Measurements from ENCODE around the gene ECI2. TPM values are rescaled to one million over a fixed set of nuclear protein-coding genes. Genes with fewer than 3 reads are reported as not detected.
"Not testable (repeated sequence)": the region's sequence is repeated elsewhere in the genome, so short reads cannot be mapped to it uniquely, and the experiment has no call there.

The ECI2 gene
- total RNA-seq, 1 donor from 2014 or later = 151 TPM

DNA sequence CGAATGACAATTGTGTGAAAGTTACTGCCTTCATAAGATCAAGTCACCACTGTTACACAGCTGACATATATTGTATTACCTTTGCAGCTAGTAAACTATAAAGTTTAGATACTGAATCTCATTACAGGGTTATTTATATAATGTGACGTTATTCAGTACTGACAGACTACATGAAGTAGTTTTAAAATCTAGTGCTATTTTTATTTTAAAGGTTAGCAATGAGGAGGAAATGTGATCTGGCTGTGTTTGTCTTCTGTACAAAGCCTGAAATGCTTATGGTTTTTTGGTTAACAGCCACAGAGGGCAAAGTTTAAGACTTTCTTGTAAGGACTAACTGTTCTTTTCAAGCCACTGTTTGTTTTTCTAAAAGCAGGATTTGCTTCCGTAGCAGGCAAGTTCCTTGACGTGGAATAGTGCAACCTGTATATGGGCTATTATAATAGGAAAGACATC lies 26.0 kb downstream of the ECI2 start:
- DNase-seq; intact Hi-C loops (cut with DNase I): not testable (repeated sequence)
- ATAC-seq (ENCODE audit: poor library complexity) = peak; percentile 71

- ATAC-seq (ENCODE audit: poor library complexity) (no peak), DNase-seq (no peak)
- intact Hi-C loops (cut with DNase I) = no loop called here
These were observed 26.7 kb downstream of the ECI2 start for GRCh38 chr6:4108561-4109093.

- intact Hi-C loops (cut with DNase I) = no loop called here
- ATAC-seq (ENCODE audit: poor library complexity) (no peak), DNase-seq (no peak)
These were observed 27.5 kb downstream of the ECI2 start for GRCh38 chr6:4107873-4108272.

DNA sequence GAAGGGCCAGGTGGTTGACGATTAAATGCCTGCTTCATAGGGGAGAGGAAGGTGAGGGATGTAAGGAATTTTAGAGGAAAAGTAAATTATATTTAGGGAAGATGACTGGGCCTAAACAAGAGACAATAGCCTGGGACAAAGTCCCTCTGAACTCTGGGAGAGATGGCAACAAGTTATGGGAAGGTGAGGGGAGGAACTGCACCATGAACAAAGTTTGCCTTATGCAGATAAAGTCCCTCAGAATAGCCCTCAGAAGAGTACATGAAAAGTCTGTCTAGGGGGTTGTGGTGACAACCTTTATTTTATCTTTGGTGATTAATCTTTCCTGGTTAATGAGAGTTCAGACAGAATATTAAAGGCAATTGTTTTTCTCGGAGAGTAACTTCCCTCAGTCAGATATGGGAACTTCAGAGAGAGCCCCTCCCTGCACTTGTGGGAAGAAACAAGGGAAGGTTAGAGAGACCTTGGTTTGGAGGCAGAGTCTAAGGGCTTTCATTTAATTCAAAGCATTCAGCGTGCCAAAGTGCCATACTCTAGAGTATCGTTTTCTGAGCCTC lies 29.3 kb downstream of the ECI2 start:
- DNase-seq (no peak), ATAC-seq (ENCODE audit: poor library complexity) (no peak)
- intact Hi-C loops (cut with DNase I) = no loop called here

GRCh38 chr6:4103929-4104328 lies 31.4 kb downstream of the ECI2 start:
- no peak for DNase-seq
- no peak for ATAC-seq (ENCODE audit: poor library complexity)
- intact Hi-C loops (cut with DNase I) = no loop called here

DNA sequence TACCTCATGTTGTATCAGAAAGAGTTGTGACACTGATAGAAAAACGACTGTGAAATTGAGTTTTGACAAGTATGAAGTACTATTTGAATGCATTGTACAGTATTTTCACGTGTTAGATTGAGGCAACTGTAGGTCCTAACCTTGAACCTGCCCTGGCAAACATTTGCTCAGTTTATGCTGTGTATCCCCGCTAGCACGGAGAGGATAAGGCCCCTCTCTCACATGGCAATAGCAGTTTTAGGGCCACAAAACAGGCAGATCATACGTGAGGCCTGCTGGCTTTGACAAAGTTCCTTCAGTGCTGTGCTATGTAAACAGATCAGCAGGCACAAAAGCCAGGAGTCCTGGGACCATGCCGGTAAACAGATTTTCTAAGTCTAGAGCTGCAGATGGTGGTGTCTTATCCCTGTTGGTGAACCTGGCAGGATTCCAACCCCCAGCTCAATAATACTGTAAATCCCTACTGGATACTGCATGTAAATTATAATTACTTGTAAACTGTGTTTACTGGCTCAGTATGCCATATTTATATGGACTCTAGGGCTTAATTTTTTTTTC lies 32.6 kb downstream of the ECI2 start:
- DNase-seq = no peak
- ATAC-seq (ENCODE audit: poor library complexity) = no peak
- intact Hi-C loops (cut with DNase I) = no loop called here

GRCh38 chr6:4101298-4101697 lies 34.1 kb downstream of the ECI2 start:
- ATAC-seq (ENCODE audit: poor library complexity) (no peak), DNase-seq (no peak)
- intact Hi-C loops (cut with DNase I) = no loop called here

DNA sequence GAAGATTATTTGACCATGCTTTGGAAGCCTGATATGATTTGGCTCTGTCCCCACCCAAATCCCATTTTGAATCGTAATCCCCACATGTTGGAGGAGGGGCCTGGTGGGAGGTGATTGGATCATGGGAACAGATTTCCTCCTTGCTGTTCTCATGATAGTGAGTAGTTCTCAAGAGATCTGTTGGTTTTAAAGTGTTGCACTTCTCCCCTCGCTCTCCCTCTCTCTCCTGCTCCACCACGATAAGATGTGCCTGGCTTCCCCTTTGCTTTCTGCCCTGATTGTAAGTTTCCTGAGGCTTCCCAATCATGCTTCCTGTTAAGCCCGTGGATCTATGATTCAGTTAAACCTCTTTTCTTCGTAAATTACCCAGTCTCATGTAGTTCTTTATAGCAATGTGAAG lies 34.7 kb downstream of the ECI2 start:
- DNase-seq = no peak
- ATAC-seq (ENCODE audit: poor library complexity) = no peak
- intact Hi-C loops (cut with DNase I) = no loop called here

DNA sequence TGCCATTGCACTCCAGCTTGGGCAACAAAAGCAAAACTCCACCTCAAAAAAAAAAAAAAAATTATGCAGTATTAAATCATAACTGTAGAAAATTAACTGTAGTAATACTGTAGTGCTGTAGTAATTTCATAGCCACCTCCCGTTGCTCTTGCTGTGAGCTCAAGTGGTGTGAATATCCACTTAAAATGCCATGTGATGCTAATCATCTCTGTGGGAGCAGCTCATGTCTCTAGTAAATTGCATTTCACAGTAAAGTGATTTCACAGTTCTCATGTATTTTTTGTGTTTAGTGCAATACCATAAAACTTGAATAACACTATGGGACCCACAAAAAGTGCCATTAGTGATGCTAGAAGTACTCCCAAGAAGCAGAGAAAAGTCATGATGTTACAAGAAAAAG lies 42.1 kb downstream of the ECI2 start:
- ATAC-seq (ENCODE audit: poor library complexity) (no peak), DNase-seq (no peak)
- intact Hi-C loops (cut with DNase I) = no loop called here

- ATAC-seq (ENCODE audit: poor library complexity) = no peak
- no peak for DNase-seq
- intact Hi-C loops (cut with DNase I) = no loop called here
These were observed 43.4 kb downstream of the ECI2 start for GRCh38 chr6:4091941-4092340.

DNA sequence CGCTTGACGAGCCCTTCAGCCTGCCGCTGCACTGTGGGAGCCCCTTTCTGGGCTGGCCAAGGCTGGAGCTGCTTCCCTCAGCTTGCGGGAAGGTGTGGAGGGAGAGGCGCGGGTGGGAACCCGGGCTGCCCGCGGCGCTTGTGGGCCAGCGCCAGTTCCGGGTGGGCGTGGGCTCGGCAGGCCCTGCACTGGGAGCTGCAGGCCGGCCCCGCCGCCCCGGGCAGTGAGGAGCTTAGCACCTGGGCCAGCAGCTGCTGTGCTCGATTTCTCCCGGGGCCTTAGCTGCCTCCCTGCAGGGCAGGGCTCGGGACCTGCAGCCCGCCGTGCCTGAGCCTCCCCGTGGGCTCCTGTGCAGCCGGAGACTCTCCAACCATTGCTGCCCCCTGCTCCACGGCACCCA lies 45.3 kb downstream of the ECI2 start:
- DNase-seq; intact Hi-C loops (cut with DNase I); ATAC-seq (ENCODE audit: poor library complexity): not testable (repeated sequence)

DNA sequence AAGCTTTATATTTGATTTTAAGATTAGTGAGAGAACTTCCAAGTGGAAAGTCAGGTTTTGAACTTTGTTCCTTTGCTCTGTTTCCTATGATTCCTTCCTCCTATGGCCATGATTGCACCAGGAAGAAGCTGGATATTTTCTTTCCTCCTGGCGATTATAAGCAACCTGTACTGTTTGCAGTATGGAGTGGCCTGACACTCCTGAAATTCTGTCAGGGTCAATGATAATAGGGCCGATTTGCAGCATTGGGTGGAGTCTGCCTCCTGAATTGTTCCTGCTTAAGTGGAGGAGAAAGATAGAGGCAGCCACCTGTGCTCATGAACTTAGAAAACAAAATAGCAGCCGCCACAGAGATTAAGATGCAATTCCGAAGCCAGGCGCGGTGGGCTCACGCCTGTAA lies 46.7 kb downstream of the ECI2 start:
- intact Hi-C loops (cut with DNase I) = no loop called here
- no peak for DNase-seq
- no peak for ATAC-seq (ENCODE audit: poor library complexity)

DNA sequence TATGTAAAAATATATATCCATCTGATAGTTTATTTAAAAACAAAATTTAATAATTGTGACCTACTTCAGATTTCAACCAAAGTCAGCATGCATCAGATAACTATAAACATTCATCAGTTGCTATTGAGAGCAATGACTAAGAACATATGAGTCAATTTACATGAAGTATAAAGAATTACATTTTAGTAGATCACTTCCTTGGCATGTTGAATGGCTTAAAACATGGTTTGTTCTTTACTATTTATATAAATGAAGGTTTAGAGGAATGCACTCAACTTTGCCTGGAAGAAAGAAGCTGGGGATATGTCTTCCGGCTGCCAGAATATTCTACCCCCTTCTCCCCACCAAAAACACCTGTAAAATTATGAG lies 50.1 kb downstream of the ECI2 start:
- intact Hi-C loops (cut with DNase I) = no loop called here
- DNase-seq (no peak), ATAC-seq (ENCODE audit: poor library complexity) (no peak)

DNA sequence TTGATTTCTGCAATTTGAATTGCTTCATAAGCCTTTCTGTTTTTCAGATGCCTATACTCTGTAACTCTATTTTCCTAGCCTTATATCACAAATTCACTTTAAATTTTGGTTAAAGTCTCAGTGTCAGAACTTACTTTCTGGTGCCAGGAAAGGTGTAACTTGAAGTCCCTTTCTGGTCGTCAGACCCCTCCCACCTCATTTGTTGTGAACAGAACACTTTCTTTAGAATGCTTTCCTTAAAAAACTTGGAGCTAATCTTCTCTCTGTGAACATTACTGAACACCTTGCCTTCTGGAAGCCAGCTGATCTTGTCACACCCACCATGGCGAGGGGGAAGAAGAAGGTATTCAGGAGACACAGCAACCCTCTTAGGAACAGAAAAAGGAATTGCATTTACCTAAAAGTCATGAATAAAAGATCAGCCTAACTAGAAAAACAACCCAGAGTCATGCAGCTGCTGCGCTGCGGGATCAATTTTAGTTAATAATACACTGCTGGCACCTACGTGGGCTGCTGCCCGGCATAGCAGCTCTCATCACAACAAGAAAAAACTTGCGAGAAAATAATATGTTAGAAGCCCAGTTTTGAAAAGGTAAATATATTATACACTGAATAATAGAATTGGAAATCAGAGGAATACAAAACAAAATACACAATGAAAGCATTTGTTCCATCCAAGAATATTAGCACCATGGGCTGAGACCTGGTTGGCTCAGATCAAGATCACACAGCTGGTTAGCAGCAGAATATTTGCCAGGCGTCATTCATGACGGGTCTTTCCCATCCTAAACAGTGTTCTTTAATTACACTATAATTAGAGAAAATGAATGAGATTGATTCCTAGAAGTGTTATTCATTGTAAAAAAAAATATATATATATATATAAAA lies 50.7 kb downstream of the ECI2 start:
- DNase-seq = no peak
- intact Hi-C loops (cut with DNase I) = no loop called here
- no peak for ATAC-seq (ENCODE audit: poor library complexity)

DNA sequence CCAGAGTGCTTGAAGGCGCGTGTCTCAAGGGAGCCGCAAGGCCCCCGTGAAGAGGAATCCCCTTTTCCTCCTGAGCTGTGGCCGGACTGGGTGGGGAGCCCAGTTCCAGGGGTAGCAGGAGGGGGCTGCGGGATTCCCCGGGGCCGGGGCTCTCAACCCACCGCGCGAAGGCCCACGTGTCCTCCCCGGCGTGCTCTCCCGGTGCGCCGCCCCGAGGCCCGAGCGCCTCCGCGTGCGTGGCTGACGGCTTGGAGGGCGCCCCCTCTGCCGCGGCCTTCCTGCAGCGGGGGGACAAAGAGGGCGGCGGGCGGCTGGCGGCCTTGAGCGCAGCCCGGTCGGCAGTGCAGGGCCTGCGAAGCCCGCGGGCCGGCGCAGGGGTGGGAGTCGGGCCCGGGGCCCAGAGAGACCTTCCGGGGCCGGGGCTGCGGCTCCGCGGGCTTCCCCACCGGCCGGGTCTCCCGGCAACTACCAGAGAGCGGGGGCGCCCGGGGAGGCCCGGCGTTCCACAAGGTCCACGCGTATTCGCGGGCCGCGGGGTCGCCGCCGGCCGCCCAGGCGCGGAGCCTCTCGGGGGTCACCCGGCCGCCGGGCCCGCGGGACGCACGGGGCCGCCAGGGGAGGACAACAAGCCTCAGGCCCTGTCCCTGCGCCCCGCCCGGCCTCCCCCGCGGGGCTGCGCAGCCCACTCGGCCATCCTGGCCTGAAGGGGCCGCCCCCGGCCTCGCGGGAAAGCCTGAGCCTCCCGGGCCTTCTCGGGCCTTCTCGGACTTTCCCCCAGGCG lies 56.5 kb downstream of the ECI2 start, which contains the start of gene FAM217A:
TSS of gene FAM217A (minus strand) at position 447 of the 781 bp plus-strand sequence. CDS start 1,723 bp downstream, outside the sequence.
- intact Hi-C loops (cut with DNase I) = no loop called here
- DNase-seq (no peak), ATAC-seq (ENCODE audit: poor library complexity) (no peak)

- intact Hi-C loops (cut with DNase I) = no loop called here
- DNase-seq = no peak
- ATAC-seq (ENCODE audit: poor library complexity) = no peak
These were observed 60.7 kb downstream of the ECI2 start for GRCh38 chr6:4074478-4075235.

DNA sequence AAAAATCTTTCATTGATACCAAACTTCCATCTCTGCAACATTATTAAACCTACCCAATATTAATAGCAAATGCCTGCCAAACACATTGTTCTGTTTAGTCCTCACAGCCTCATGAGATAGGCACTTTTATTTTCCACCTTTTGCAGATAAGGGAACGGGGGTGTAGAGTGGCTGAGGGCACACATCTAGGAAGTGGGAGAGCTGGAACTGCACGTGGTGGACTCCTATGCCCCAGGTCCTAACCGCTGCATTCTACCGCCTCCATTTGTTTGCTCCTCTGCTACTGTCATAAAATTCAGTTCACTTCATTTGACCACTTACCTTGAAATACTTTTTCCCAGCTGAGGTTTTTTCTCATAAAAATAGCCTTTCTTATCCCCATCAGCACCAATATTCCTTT lies 64.0 kb downstream of the ECI2 start:
- intact Hi-C loops (cut with DNase I) = no loop called here
- DNase-seq (no peak), ATAC-seq (ENCODE audit: poor library complexity) (no peak)

GRCh38 chr6:4069199-4069598 lies 66.2 kb downstream of the ECI2 start:
- intact Hi-C loops (cut with DNase I) = loop anchor here (10.0 kb wide), 1 partner anchor 56 kb away; no protein-coding TSS in a partner anchor
- no peak for DNase-seq
- ATAC-seq (ENCODE audit: poor library complexity) = no peak
